GM12878 (cell line): Measurements from ENCODE around the gene EYA2. TPM values are rescaled to one million over a fixed set of nuclear protein-coding genes. Genes with fewer than 3 reads are reported as not detected.
A peak's percentile ranks its signal among the peaks of the same experiment; 100 is the strongest.

Source experiments
- ATAC-seq: fragments of 200-7000 bp; cut with Tn5 transposase; 3 replicates; pipeline ENCODE4 v1.9.1; 2020; ENCODE audit warnings: mild to moderate bottlenecking, moderate library complexity
- BruUV-seq: library from RNA; stranded (reverse); fragments of 400-500 nt; replicated peaks from 2 replicates; lab custom pipeline; 2021; lab: Mats Ljungman, UMichigan
- CTCF ChIA-PET: fragments of 300-600 bp; sonication (Branson Sonifier 250); formaldehyde crosslinking; extraction: SDS; loops from one replicate; lab custom pipeline; 2021; ENCODE audit warnings: inconsistent platforms; lab: Yijun Ruan, JAX
- POLR2A ChIA-PET: fragments of 350-600 bp; formaldehyde crosslinking; extraction: SDS; loops from one replicate; lab custom pipeline; 2021; ENCODE audit warnings: inconsistent platforms; lab: Charles Lee
- RAD21 ChIA-PET: fragments of 300-600 bp; sonication (Branson Sonifier 250); formaldehyde crosslinking; loops from one replicate; lab custom pipeline; 2023; ENCODE audit warnings: antibody characterized with exemption; ENCODE audit not compliant: unreplicated experiment; lab: Charles Lee
- SMC1A ChIA-PET: fragments of 300-600 bp; sonication (Branson Sonifier 250); formaldehyde crosslinking; loops from one replicate; lab custom pipeline; 2023; ENCODE audit not compliant: unreplicated experiment, uncharacterized antibody; lab: Charles Lee
- DNase-seq: peaks from one replicate; pipeline ENCODE4 v3.0.0-alpha.2; 2011; ENCODE audit warnings: low read depth, low spot score
- FAIRE-seq: peaks from 3 replicates; lab custom pipeline; 2011; peaks lifted over from hg19 to GRCh38; lab: Jason Lieb, UNC
- H2AFZ ChIP-seq: 2 replicates; pipeline ENCODE4 v1.6.0; 2011; ENCODE audit warnings: low read depth, low read length, control low read depth; ENCODE audit not compliant: control insufficient read depth
- H3K27ac ChIP-seq: 2 replicates; pipeline ENCODE4 v1.5.1; 2011; ENCODE audit warnings: control low read depth; ENCODE audit not compliant: control insufficient read depth, insufficient read depth
- H3K27me3 ChIP-seq, 2 experiments: replicated peaks in 1 of 2; 2 replicates each; pipeline versions ENCODE4 v1.6.0 to v1.6.1; 2011; ENCODE audit warnings: low read length in 1 of 2; ENCODE audit not compliant: control insufficient read depth in 2 of 2, insufficient read depth in 2 of 2
- H3K36me3 ChIP-seq, 2 experiments: 2 replicates each; pipeline ENCODE4 v1.5.1; 2011; ENCODE audit warnings: low read length in 1 of 2; ENCODE audit not compliant: control insufficient read depth in 2 of 2, insufficient read depth in 2 of 2
- H3K4me1 ChIP-seq: 2 replicates; pipeline ENCODE4 v1.6.1; 2011; ENCODE audit warnings: mild to moderate bottlenecking, low read length, moderate library complexity, mixed read lengths; ENCODE audit not compliant: control insufficient read depth, insufficient read depth
- H3K4me2 ChIP-seq: 2 replicates; pipeline ENCODE4 v1.6.0; 2011; ENCODE audit warnings: control low read depth; ENCODE audit not compliant: control insufficient read depth, insufficient read depth
- H3K4me3 ChIP-seq: fragments of 200-600 bp; sonication (generic); 2 replicates; pipeline ENCODE4 v1.5.1; 2016
- H3K79me2 ChIP-seq: 2 replicates; pipeline ENCODE4 v1.6.0; 2011; ENCODE audit warnings: low read length; ENCODE audit not compliant: control insufficient read depth, insufficient read depth
- H3K9ac ChIP-seq: 2 replicates; pipeline ENCODE4 v1.8.0; 2011; ENCODE audit warnings: low read length, control low read depth, mixed read lengths; ENCODE audit not compliant: control insufficient read depth, insufficient read depth
- H3K9me3 ChIP-seq: replicated peaks from 3 replicates; pipeline ENCODE4 v1.5.1; 2011; ENCODE audit warnings: mild to moderate bottlenecking, low read length; ENCODE audit not compliant: control insufficient read depth, insufficient read depth
- H4K20me1 ChIP-seq: 2 replicates; pipeline ENCODE4 v1.6.0; 2011; ENCODE audit not compliant: control insufficient read depth, insufficient read depth
- BCLAF1 ChIP-seq: fragments of 450-650 bp; IDR thresholded peaks from 2 replicates; pipeline ENCODE4 v1.6.1; 2017; ENCODE audit warnings: antibody characterized with exemption, mild to moderate bottlenecking, moderate library complexity
- HCFC1 ChIP-seq: fragments of 150-350 bp; IDR thresholded peaks from 2 replicates; pipeline ENCODE4 v1.6.1; 2014; ENCODE audit warnings: low read length
- ZBTB40 ChIP-seq: fragments of 450-650 bp; IDR thresholded peaks from 2 replicates; pipeline ENCODE4 v1.6.1; 2016; ENCODE audit warnings: mild to moderate bottlenecking, moderate library complexity, borderline replicate concordance
- WGBS: methylation state at CpG from one replicate; pipeline ENCODE4 v1.1.6; 2016; ENCODE audit warnings: low lambda C conversion rate; ENCODE audit not compliant: insufficient replicate concordance, insufficient coverage; ENCODE audit errors: missing lambda C conversion rate; 5-methylcytosine and 5-hydroxymethylcytosine counted together
- in situ Hi-C: fragments of 300-500 bp; cut with MboI; formaldehyde crosslinking; loops from 9 replicates; pipeline ENCODE4 v1.14.3; 2018; ENCODE audit warnings: mixed read lengths
- intact Hi-C: fragments of 100-400 bp; cut with micrococcal nuclease; formaldehyde crosslinking; loops from one replicate; pipeline ENCODE4 v1.14.2; 2022; ENCODE audit not compliant: unreplicated experiment
- polyA plus RNA-seq, 11 experiments: library from polyadenylated mRNA; depleted of rRNA in 4 of 11; unstranded in 6 of 11; stranded (reverse) in 5 of 11; fragments of >200 nt; fragmentation: Nextera tagmentation in 4 of 11; fragmentation: Illumina TruSeq in 1 of 11; extraction: Ambion mirVana in 4 of 11; extraction: Trizol in 1 of 11; gene quantifications; 1 replicate in 1 of 11; 2 replicates in 10 of 11; pipeline versions ENCODE4 v1.2.1 to v1.2.3, GENCODE V29; 2011 to 2016; ENCODE audit warnings: inconsistent platforms in 2 of 11, missing spikeins in 2 of 11, low read depth in 1 of 11
- total RNA-seq, 4 experiments: library from RNA; depleted of rRNA in 3 of 4; stranded (reverse); fragments of >200 nt in 3 of 4; fragmentation: Illumina TruSeq in 1 of 4; extraction: Trizol in 1 of 4; gene quantifications; 2 replicates each; pipeline versions ENCODE4 v1.2.1 to v1.2.3, GENCODE V29; 2013 to 2021

EYA2 gene
- total and polyA plus RNA-seq, 10 of the 15 experiments (the other 5 are each of a cell fraction or from before 2014, with no cell fraction given), result 0.20 TPM; not detected in 9

DNA sequence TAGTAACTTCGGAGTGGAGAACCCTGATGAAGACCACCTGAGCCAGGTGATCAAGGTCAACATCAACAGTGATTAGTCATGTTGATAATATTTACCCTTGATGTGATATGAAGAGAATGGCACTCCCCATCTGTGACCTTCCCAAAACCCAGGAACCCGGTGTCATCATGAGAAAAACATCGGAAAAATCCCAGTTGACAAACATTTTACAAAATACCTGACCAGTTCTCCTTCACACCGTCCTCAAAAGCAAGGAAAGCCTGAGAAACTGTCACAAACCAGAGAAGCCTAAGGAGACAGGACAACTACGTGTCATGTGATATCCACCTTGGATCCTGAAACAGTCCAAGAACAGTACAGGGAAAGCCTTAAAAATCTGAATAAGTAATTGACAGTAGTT, 264.5 kb downstream of the EYA2 start (continued):
- TF ChIP-seq BCLAF1, result no peak
- TF ChIP-seq, all 136 proteins: peak for 2

DNA sequence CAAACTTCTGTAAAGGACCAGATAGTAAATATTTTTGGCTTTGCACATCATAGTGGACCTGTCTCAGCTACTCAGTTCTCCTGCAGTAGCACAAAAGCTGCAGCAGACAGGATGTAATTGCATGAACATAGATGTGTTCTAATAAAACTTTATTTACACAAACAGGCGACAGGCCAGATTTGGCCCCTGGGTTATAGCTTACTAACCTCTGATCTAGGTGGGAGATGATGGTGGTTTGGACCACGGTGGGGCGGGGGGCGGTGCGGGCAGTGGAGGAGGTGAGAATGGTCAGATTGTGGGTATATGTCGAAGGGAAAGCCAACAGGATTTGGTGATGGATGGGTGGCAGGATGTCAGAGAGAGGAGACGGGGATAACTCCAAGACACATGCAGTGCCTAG, 265.6 kb downstream of the EYA2 start:
- CTCF ChIA-PET, result interaction anchor here (0.5 kb wide), 1 partner anchor 1933 kb away, joined by 3 read pairs; no protein-coding TSS in a partner anchor
- intact Hi-C loops (no loop called here), in situ Hi-C loops (no loop called here)
- TF ChIP-seq HCFC1, result no peak
- TF ChIP-seq ZBTB40, result peak; percentile 65; the same call in 1 of the 2 replicates
- Histone ChIP-seq H3K9me3 (no peaks in the 10 kb centered on the region; the same call in 2 of the 3 replicates), H3K4me3 (no peak overlapping the region), H3K9ac (no peak overlapping the region), H3K79me2 (no peaks in the 10 kb centered on the region), H3K27ac (no peak overlapping the region), H3K4me1 (no peaks in the 10 kb centered on the region), H3K27me3 (no peaks in the 10 kb centered on the region; a peak in 2 of 4 replicates), H3K36me3 (no peaks in the 10 kb centered on the region), H2AFZ (no peak overlapping the region), H4K20me1 (no peaks in the 10 kb centered on the region), H3K4me2 (no peak overlapping the region)
- POLR2A ChIA-PET, result no interaction called here
- BruUV-seq, result no TSS peak
- FAIRE-seq (no peak), ATAC-seq (no peak), DNase-seq (no peak)
- 83% methylated on average over 7 of the region's 7 CpGs for WGBS
- RAD21 ChIA-PET, result interaction anchor here (0.9 kb wide), 1 partner anchor 398 kb away, joined by 3 read pairs; no protein-coding TSS in a partner anchor
- SMC1A ChIA-PET, result no interaction called here
